MM.1S (cell line): Measurements from ENCODE around the gene TSPAN11.

ENCODE experiments used
- CTCF ChIP-seq: fragments of 300-600 bp; sonication (generic); IDR thresholded peaks from 2 replicates; pipeline ENCODE4 v1.5.1; 2016; ENCODE audit warnings: antibody characterized with exemption, low read length, mixed read lengths
- EZH2 ChIP-seq: fragments of 300-600 bp; sonication (generic); optimal IDR thresholded peaks from 2 replicates; pipeline ENCODE3; 2017; ENCODE audit warnings: low read depth, mild to moderate bottlenecking, antibody characterized with exemption, low read length, mixed read lengths
- EZH2phosphoT487 ChIP-seq: fragments of 300-600 bp; sonication (generic); IDR thresholded peaks from 2 replicates; pipeline ENCODE4 v1.6.1; 2018; ENCODE audit warnings: antibody characterized with exemption, low read length

- TF ChIP-seq CTCF (no peak), EZH2 (no peak), EZH2phosphoT487 (no peak)
Observed at GRCh38 chr12:30980955-30981662, 54.6 kb downstream of the TSPAN11 start.
